ENCODE data around the gene LTBP2.

Gene LTBP2

DNA sequence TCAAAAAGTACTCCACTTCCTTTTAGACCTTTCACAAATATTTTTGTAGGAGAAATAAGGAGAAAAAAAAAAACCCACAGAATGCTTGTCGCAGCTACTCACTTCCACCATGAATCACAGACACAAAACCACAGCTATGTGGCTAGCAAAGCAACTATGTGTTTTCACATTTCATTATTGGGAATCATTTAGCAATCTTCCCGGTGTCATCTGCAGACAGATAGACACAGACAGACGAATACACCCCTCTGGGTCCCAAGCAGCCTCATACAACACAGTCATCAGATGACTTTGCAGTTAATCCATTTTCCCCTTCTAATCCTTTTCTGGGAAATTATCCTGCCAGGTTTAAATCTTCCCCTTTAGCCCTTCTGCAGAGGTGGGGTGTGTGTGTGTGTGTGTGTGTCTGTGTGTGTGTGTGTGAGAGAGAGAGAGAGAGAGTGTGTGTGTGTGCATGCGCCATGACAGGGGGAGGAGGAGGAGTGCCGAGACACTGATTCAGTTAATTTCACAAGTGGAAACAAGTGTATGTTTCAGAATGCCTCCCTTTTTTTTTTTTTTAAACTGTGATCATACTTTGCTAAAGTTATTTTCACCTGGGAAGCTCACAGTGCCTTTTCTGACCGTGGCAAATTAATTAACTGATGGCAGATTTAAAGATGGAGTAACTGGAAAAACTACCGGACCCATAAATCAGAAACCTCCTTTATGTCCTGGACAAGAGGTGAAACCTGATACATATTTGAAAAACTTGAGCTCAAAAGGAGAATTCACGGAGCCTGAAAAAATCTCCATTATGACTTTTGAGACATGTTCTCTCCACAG is 39.9 kb downstream of the LTBP2 start:
- DNase-seq (ENCODE audit: low read depth in 3 of 3): no peak

- DNase-seq (ENCODE audit: low read depth in 3 of 3): no peak
These were observed 40.6 kb downstream of the LTBP2 start for GRCh38 chr14:74571441-74571841.

DNA sequence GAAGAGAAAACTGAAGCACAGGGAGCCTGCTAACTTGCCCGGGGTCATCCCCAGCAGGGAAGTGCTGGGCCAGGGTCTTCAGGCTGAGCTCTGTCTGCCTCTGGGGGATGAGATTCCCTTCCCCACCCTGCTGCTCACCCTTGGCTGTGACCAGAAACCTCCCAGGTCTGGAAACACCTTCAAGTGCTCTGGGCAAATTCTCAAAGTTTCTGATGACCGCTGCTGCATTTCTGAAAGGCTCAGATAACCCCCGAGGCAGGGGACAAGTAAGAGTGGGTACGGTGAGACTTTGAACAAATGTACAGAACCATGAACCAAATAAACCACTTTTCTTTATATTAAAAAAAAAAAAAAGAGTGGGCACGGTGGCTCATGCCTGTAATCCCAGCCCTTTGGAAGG is 41.3 kb downstream of the LTBP2 start:
- no peak for DNase-seq (ENCODE audit: low read depth in 3 of 3)

- no peak for DNase-seq (ENCODE audit: low read depth in 3 of 3)
These were observed 42.0 kb downstream of the LTBP2 start for GRCh38 chr14:74569806-74570591.

- DNase-seq (ENCODE audit: low read depth in 3 of 3): no peak
These were observed 42.6 kb downstream of the LTBP2 start for GRCh38 chr14:74569387-74569786.

GRCh38 chr14:74568911-74569310 is 43.1 kb downstream of the LTBP2 start:
- DNase-seq (ENCODE audit: low read depth in 3 of 3): no peak

DNA sequence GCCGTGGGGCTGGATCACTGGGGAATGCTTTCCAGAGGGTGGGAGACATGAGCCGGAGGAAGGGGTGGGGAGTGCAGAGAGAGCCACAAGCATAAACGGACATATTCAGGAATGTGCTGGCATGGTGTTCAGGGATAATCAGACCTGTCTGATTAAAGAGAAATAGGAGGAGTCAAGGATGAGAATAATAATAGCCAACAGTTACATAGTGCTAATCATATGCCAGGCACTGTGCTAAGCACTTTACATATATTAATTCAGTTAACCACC is 43.7 kb downstream of the LTBP2 start:
- no peak for DNase-seq (ENCODE audit: low read depth in 3 of 3)

GRCh38 chr14:74567646-74568379 is 44.2 kb downstream of the LTBP2 start:
- no peak for DNase-seq (ENCODE audit: low read depth in 3 of 3)

GRCh38 chr14:74567219-74567618 is 44.8 kb downstream of the LTBP2 start:
- no peak for DNase-seq (ENCODE audit: low read depth in 3 of 3)

DNA sequence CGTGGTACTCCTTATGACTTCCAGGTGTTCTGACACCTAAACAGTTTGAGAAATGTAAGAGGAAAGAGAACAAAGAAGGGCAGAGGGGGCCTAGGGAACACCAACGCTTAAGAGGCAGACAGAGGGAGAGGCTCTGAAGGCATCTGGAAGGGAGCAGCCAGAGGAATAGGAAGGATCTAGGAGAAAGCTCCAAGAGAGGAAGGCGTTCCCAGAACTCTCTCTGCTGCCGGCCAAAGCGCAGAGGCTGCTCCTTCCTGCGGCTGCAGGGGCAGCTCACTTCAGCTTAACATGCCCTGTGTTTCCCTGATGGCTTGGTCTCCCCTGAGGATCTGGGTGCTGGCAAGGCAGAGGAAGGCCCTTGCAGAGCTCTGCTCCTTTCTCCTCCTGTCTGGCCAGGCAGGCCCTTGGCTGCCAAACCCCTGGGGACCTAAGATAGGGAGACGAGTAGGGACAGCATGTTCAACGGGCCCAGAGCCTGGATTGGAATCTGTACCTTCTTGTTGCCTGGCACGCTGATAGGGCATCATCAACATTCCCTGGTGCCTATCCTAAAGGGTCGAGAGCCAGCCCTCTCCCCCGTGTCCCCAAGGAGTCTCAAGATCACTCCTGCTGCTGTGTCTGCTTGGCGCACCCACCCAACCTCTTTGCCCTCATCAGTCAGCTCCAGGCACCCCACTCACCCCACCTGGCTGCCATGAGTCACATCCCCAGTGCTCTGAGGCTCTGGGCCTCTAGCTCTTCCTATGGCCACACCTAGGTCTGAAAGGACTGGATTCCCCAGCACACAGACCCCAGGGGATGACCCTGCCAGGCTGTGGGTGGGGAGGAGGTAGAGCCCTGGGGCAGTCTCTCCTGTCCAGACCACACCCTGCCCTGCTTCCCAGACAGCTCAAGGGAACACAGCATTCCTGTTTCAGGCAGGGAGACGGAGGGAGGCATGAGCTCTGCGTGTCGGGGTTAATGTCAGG is 45.6 kb downstream of the LTBP2 start:
- DNase-seq (ENCODE audit: low read depth in 3 of 3): no peak

GRCh38 chr14:74563586-74564159 is 48.4 kb downstream of the LTBP2 start:
- DNase-seq (ENCODE audit: low read depth in 3 of 3): no peak

GRCh38 chr14:74563233-74563585 is 48.8 kb downstream of the LTBP2 start:
- DNase-seq (ENCODE audit: low read depth in 3 of 3): no peak

DNA sequence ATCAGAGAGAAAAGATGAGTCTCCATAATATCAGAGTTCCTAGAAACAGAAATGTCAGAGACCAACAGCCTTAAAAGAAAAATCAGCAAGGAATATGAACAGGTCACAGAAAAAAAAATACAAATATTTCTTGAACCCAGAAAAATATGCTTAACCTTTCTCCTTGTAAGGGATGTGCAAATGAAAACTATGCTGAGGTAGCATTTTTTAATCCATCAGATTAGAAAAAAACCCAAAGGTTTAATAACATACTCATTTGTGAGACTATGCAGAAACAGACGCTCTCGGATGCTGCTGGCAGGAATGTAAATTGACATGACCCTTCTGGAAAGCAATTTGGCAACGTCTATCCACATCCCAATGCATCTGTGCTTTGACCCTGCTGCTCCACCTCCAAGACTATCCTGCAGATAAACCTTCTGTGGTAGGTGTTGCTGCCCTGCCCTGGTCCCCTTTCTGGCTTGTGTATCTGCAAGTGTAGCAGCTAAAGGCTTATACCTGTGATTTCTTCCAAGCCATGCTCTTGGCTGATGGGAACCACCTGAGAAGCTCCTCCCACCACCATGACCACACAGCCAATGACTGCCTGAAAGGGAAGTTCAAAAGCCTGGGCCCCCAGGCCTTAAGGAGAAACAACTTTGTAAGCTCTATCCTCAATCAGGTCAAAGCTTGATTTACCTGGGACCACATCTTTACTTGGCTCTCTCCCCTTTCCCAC is 49.4 kb downstream of the LTBP2 start:
- DNase-seq (ENCODE audit: low read depth in 3 of 3): no peak

DNA sequence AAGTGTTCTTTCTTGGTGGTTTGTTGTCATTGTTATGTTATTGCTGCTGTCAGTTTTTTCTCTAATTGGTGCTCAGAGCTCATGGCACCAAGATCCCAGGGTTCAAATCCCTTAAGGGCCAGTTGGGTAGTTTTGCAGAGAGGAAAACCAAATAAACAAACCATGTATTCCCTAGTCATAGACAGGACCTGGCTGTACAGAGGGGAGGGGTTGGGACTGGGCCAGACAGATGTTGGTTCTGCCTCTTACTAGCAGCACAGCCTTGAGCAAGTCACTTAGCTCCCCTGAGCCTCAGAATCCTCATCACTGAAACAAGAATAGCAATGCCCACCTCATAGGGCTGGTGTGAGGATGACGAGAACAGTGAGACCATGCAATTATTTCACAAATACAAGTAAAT is 53.4 kb downstream of the LTBP2 start:
- DNase-seq (ENCODE audit: low read depth in 3 of 3): no peak

GRCh38 chr14:74557691-74558090 is 54.3 kb downstream of the LTBP2 start:
- no peak for DNase-seq (ENCODE audit: low read depth in 3 of 3)

DNA sequence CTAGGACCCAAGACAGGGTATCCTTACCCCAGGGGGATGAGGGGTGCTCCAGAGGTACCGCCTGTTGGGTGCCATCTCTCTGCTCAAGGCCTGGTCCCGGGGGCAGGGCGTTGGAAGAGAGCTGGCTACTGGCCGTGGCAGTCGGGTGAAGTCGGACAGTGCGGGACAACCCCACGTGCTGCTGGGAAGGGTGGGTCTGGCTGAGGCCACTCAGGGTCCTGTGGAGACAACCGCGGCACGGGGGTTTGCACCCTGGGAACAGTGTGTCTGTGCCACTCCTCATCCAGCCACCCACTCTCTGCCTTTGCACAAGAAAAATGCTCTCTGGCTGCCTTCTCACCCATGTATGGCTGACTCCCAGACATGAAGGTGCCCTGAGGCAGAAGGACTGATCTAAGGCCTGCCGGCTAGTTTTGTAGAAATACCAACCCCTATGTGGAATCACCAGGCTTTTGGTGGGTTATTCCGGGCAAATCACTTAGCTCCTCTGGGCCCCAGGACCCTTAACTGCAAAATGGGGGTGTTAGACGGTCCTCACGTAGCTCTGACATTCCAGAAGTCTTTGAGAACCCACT is 56.5 kb downstream of the LTBP2 start:
- no peak for DNase-seq (ENCODE audit: low read depth in 3 of 3)

- DNase-seq (ENCODE audit: low read depth in 3 of 3): no peak
These were observed 57.2 kb downstream of the LTBP2 start for GRCh38 chr14:74554742-74555362.

DNA sequence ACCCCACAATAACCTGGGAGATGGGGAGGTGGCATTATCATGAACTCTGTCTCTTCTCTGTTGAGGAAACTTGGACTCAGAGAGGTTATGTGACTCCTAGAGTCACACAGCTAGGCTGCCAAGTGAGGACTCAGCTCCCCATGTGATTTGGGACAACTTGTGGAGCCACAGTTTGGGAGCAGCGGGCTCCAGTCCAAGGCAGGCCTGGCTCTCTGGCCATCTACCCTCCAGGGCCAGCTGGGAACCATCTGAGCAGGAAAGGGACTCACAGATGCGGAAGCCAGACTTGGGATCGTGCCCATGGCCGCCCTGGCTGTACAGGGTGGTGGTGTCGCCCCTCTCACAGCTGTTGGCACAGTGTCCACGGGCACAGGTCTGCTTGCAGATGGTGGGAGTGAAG is 59.4 kb downstream of the LTBP2 start:
- DNase-seq (ENCODE audit: low read depth in 3 of 3): no peak

DNA sequence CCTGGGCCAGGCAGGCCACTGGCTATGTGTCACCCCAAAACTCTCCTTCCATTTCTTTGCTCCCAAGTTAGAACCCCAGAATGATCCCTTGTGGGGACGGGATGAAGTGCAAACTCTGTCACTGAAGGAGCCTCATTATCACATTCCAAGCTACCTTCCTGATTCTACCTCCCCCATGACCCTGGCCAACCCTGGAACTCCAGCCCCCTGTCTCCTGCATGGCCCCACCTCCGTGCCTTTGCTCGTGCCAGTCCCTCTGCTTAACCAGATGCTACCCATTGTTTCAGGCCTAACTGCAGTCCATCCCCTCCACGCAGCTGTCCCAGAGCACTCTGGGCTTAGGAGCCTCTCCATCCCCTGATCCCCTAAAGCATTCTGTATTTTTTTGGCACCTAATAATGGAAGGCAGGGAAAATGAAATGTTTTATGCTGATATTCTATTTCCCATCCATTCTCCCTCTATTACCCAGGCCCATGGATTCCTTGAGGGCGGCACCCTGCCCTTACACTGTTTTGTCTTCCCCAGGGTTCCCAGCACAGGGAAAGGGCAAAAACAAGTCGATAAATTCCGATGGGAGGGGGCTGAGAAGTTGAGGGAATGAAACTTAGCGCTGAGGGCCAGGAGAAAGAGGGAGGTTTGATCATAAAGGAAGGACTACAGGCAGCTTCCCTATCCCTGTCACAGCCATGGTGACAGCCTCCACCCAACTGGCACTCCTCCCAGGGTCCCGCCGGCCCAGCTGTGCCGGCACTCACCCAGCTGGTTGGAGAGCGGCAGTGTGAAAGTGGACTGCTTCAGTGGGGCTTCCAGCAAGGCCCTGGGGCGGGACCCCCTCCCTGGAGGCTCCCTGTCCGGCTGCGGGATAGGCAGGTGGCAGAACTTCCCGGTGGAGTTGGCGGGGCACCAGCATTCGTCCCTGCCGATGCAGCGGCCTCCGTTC is 60.3 kb downstream of the LTBP2 start:
- DNase-seq (ENCODE audit: low read depth in 3 of 3): no peak
